GM12872 (cell line): ENCODE measurements around the gene CACNA1D.

ENCODE experiments used
- CTCF ChIP-seq: IDR thresholded peaks from 3 replicates; pipeline ENCODE4 v1.5.1; 2011; ENCODE audit warnings: low read depth, mild to moderate bottlenecking, low read length, moderate library complexity; ENCODE audit not compliant: insufficient read depth

The CACNA1D gene

DNA sequence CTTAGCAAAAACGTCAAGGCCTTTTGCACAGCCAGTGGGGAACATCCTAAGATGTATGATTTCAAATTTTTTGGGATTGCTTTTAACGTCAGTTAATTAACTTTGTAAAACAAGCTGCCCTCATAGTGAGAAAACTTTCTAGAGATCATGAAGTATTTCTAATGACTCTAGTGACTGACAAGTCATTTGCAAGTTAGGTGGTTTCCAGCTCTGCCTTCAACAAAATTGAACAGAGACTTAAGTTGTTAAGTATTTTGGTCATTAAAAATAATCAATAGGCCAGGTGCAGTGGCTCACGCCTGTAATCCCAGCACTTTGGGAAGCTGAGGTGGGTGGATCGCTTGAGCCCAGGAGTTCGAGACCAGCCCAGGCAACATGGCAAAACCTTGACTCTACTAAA, 280.6 kb downstream of the CACNA1D start:
- no peak for TF ChIP-seq CTCF

- no peak for TF ChIP-seq CTCF
These were observed 281.4 kb downstream of the CACNA1D start for GRCh38 chr3:53775834-53776251.

DNA sequence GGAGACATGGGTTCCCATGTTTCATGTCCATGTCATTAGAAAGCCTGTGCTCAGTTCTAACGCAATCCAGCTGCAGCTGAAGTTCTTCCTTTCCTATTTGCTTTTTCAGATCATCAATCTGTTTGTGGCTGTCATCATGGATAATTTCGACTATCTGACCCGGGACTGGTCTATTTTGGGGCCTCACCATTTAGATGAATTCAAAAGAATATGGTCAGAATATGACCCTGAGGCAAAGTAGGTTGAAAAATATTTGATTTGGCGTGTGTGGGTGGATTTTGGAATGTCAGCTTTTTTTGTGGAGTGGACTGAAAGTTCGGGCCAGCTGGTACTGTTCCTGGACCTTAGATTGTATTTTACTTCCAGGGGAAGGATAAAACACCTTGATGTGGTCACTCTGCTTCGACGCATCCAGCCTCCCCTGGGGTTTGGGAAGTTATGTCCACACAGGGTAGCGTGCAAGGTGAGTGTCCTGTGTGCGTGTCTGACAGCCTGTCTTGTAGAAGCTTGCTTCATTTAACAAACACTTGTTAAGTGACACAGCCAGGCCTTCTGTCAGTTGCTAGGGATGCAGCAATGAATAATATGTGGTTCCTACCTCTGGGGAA, 282.2 kb downstream of the CACNA1D start:
- no peak for TF ChIP-seq CTCF

GRCh38 chr3:53777468-53777867, 283.1 kb downstream of the CACNA1D start:
- TF ChIP-seq CTCF: no peak

GRCh38 chr3:53778153-53778552, 283.7 kb downstream of the CACNA1D start:
- TF ChIP-seq CTCF: no peak

DNA sequence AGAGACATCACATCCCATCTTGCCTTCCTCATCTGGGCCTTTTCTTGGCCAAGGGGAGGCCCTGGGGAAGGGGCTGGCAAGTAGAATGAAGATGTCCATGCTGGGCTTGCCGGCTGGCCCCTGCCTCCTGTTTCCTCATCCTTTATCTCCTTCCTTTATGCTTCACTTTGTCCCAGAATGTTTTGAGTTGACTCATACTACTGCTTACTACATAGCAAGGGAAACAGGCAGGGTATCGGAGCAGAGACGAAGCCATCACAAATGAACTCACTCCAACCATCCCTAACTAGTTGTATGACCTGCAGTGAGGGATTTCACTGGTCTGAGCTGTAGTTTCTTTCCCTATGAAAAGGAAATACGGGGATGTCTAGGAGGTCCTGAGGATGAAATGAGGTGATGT, 285.8 kb downstream of the CACNA1D start:
- TF ChIP-seq CTCF: no peak

DNA sequence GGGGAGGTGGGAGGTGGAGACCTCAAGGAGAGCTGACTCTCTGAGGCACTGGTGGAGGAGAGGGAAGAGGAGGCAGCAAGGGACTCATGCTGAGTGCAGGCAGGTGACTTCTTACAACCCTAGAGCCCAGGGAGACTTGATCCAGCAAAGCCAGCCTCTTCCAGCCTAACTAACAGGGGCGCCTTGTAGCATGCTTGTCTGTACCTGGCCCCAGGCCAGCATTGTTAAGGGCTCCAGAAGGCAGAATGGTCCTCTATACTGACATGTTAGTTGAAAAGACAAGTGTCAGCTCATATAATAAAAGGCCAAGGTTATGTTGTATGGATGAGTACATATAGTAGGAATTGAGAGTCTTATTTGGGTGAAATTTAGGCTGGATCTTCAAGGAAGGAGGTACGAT, 286.4 kb downstream of the CACNA1D start:
- no peak for TF ChIP-seq CTCF
